GM19372 (cell line): Measurements from ENCODE around the gene ZDHHC11.
"Not testable (repeated sequence)": the region's sequence is repeated elsewhere in the genome, so short reads cannot be mapped to it uniquely, and the experiment has no call there.

Experiments
- ATAC-seq: cut with Tn5 transposase; IDR thresholded peaks from one replicate; pipeline ENCODE4 v1.9.1; 2021; ENCODE audit warnings: mild to moderate bottlenecking, low read depth, moderate library complexity; ENCODE audit not compliant: unreplicated experiment

The ZDHHC11 gene

GRCh38 chr5:780571-780970 is 70.2 kb downstream of the ZDHHC11 start:
- ATAC-seq = not testable (repeated sequence)

GRCh38 chr5:778967-779366 is 71.8 kb downstream of the ZDHHC11 start:
- not testable (repeated sequence) for ATAC-seq

GRCh38 chr5:778421-778820 is 72.4 kb downstream of the ZDHHC11 start:
- not testable (repeated sequence) for ATAC-seq

- no peak for ATAC-seq
Measured at GRCh38 chr5:777756-778161, 73.0 kb downstream of the ZDHHC11 start.

- ATAC-seq = no peak
Measured at GRCh38 chr5:776862-777711, 73.7 kb downstream of the ZDHHC11 start.

- ATAC-seq = no peak
Measured at GRCh38 chr5:775961-776861, 74.6 kb downstream of the ZDHHC11 start.

- not testable (repeated sequence) for ATAC-seq
Measured at GRCh38 chr5:775595-775960, 75.2 kb downstream of the ZDHHC11 start.

- ATAC-seq = not testable (repeated sequence)
Measured at GRCh38 chr5:774854-775505, 75.8 kb downstream of the ZDHHC11 start.

GRCh38 chr5:774304-774703 is 76.5 kb downstream of the ZDHHC11 start:
- not testable (repeated sequence) for ATAC-seq

GRCh38 chr5:773517-774264 is 77.1 kb downstream of the ZDHHC11 start:
- ATAC-seq = no peak

GRCh38 chr5:772931-773330 is 77.9 kb downstream of the ZDHHC11 start:
- ATAC-seq = not testable (repeated sequence)

- not testable (repeated sequence) for ATAC-seq
Measured at GRCh38 chr5:772547-772890, 78.3 kb downstream of the ZDHHC11 start.

GRCh38 chr5:771841-772546 is 78.8 kb downstream of the ZDHHC11 start:
- not testable (repeated sequence) for ATAC-seq

GRCh38 chr5:771087-771781 is 79.6 kb downstream of the ZDHHC11 start:
- not testable (repeated sequence) for ATAC-seq

- ATAC-seq = not testable (repeated sequence)
Measured at GRCh38 chr5:770585-770984, 80.2 kb downstream of the ZDHHC11 start.

GRCh38 chr5:769485-770145 is 81.2 kb downstream of the ZDHHC11 start:
- ATAC-seq = not testable (repeated sequence)

- ATAC-seq = no peak
Measured at GRCh38 chr5:766666-767431, 83.9 kb downstream of the ZDHHC11 start.
